Measurements from ENCODE around the gene TUBA8.
"Not testable (repeated sequence)": the region's sequence is repeated elsewhere in the genome, so short reads cannot be mapped to it uniquely, and the experiment has no call there.

DNA sequence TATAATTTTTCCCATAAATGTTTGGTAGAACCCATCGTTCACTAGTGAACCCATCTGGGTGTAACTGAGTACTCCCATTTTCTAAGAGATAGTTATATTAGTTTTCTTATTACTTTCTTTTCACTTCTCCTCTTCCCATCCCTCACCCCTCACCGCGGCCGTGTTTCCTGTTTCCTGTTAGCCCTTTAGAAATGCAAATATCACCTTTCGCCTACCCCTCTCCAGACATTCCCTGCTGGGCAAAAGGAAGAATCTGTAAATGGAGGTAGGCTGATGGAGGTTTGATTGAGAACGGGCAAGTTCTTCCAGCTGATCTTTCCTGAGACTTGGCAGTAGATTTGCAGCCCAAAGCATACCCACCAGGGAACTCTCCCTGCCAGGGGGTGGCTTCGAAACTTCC is 54.7 kb downstream of the TUBA8 start:
- not testable (repeated sequence) for TF ChIP-seq POLR2A (IDR thresholded peaks at IDR 0.05)
- TF ChIP-seq, protein P1, sequence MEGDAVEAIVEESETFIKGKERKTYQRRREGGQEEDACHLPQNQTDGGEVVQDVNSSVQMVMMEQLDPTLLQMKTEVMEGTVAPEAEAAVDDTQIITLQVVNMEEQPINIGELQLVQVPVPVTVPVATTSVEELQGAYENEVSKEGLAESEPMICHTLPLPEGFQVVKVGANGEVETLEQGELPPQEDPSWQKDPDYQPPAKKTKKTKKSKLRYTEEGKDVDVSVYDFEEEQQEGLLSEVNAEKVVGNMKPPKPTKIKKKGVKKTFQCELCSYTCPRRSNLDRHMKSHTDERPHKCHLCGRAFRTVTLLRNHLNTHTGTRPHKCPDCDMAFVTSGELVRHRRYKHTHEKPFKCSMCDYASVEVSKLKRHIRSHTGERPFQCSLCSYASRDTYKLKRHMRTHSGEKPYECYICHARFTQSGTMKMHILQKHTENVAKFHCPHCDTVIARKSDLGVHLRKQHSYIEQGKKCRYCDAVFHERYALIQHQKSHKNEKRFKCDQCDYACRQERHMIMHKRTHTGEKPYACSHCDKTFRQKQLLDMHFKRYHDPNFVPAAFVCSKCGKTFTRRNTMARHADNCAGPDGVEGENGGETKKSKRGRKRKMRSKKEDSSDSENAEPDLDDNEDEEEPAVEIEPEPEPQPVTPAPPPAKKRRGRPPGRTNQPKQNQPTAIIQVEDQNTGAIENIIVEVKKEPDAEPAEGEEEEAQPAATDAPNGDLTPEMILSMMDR (IDR thresholded peaks at IDR 0.05) = not testable (repeated sequence)

Measured in ovary (tissue), 3 donors.